Measurements from ENCODE around the gene C9orf72.

The C9orf72 gene

DNA sequence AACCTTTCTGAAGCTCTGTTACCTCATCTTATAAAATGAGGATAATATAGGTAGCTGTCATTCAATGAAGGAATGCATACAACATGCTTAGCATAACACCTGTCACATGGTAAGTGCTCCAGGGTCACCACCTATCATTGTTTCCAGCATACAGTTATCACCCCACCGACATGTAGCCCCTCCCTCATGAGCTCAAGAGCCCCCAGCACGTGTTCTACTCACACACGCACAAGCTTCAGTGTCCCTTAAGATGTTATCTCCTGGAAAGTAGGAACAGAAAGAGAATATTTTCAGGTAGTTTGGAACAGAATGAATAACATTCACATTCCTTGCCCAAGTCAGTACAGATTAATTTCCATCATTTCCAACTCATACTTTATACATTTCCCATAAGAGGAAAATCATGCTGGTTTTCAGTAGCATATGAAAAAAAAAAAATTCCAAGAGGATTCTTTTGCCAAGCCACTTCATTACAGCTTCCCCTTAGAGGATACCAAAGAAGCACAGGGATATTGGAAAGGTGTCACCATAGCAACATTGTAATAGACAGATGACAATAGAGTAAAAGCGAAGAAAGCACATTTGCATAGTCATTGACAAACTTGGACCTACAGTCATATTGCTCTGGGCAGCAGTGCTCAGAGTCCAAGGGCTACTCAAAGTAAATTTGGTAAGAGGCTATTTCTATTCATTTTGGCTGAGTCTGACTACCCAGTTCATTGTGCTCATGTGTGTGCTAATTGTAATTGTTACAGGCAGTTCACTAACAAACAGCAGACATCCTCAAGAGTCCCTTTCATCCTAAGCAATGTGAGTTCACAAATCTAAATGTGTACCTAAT is 42.1 kb downstream of the C9orf72 start:
- WGBS (ENCODE audit: insufficient coverage), result 100% methylated on average over 2 of the region's 4 CpGs
- no peak overlapping the region for H3K4me3 ChIP-seq (ENCODE audit: control insufficient read depth in 1 of 7, extremely low read depth in 1 of 7, insufficient read depth in 4 of 7, low read depth in 2 of 7, low read length in 6 of 7)
- no peak for DNase-seq
- peaks cover 0 to 10% (median 0%) of the 10 kb centered on the region in 5 experiments for H3K27me3 ChIP-seq (replicated peaks in 2 of 5; ENCODE audit: control insufficient read depth in 4 of 5, insufficient read depth in 5 of 5, low read length in 4 of 5)
- no peak overlapping the region for H3K27ac ChIP-seq (ENCODE audit: insufficient read depth in 1 of 2, low read depth in 1 of 2, low read length in 2 of 2, poor library complexity in 1 of 2, severe bottlenecking in 2 of 2)
- no peaks in the 10 kb centered on the region for H3K9me3 ChIP-seq (ENCODE audit: control extremely low read depth in 1 of 5, control insufficient read depth in 4 of 5, insufficient read depth in 2 of 5, low read depth in 1 of 5, low read length in 4 of 5)
- ChIA-PET CTCF (interaction anchor here (0.7 to 10.9 kb wide), 7 partner anchors 15 to 198 kb away, joined by 3 to 131 read pairs (median 4); no protein-coding TSS in a partner anchor), POLR2A (no interaction called here)
- H3K36me3 ChIP-seq (ENCODE audit: control insufficient read depth in 4 of 4, insufficient read depth in 4 of 4, low read length in 3 of 4), result peaks cover 0 to 7% (median 0%) of the 10 kb centered on the region in 4 experiments
- peaks cover 0 to 20% (median 15%) of the 10 kb centered on the region in 4 experiments for H3K4me1 ChIP-seq (ENCODE audit: control extremely low read depth in 1 of 4, control insufficient read depth in 4 of 4, insufficient read depth in 4 of 4, low read length in 3 of 4)

DNA sequence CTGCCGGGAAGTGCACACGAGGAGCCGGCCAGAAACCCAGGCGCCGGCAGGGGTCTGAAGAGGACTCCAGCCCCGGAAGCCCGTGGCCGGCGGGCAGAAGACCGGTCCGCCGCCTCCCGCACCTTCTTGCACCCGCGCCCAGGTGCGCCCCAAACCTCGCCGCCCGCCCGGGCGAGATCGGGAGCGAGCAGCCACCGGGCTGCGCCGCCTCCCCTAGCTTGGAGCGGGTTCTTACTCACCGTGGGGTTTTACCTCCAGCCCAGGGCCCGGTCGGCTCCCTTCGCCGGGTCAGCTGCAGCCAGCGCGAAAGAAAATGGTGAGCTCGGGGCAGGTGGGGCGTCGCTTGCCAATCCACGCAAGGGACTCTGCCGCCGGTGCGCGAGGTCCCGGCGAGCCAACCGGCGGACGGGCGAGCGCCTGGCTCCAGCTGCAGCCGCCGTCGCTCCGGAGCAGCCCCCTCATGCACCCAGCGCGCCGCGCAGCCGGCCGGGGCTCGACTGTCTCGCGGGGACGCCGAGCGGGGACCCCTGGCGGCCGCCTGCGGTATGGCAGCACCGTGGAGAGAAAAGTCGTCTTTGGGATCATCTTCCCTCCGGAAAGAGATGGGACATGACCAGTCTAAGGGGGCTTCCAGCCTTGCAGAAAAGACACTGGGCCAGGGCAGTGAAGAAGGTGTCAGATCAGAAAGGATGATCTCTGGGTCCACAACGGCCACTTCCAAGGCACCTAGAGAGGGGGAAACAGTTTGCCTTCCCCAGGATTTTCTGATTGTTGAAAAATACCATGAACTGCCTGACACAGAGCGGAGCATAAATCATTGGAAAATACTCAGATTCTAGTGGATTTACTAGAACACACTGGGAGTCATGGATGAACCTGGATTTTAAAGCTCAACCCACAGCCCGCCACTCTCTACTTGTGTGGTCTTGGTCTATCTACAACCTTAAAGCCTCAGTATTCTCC is 43.7 kb downstream of the C9orf72 start, which contains the start of gene MOB3B:
Gene MOB3B (minus strand): TSS at position 499 of the 963 bp plus-strand sequence. CDS start 74,264 bp downstream, outside the sequence.
- peaks cover 0 to 20% (median 15%) of the 10 kb centered on the region in 4 experiments for H3K4me1 ChIP-seq (ENCODE audit: control extremely low read depth in 1 of 4, control insufficient read depth in 4 of 4, insufficient read depth in 4 of 4, low read length in 3 of 4)
- 2% methylated on average over 59 of the region's 74 CpGs for WGBS (ENCODE audit: insufficient coverage)
- peak within 1 kb of the TSS in 1 of 2 experiments; percentile 45 for H3K27ac ChIP-seq (ENCODE audit: insufficient read depth in 1 of 2, low read depth in 1 of 2, low read length in 2 of 2, poor library complexity in 1 of 2, severe bottlenecking in 2 of 2)
- no peaks in the 10 kb centered on the region for H3K9me3 ChIP-seq (ENCODE audit: control extremely low read depth in 1 of 5, control insufficient read depth in 4 of 5, insufficient read depth in 2 of 5, low read depth in 1 of 5, low read length in 4 of 5)
- H3K36me3 ChIP-seq (ENCODE audit: control insufficient read depth in 4 of 4, insufficient read depth in 4 of 4, low read length in 3 of 4), result no peaks in the 10 kb centered on the region
- CTCF ChIA-PET, result interaction anchor here (0.6 to 10.9 kb wide), 21 partner anchors 13 to 497 kb away, joined by 3 to 131 read pairs (median 3); partner anchors contain the start of gene C9orf72
- H3K27me3 ChIP-seq (replicated peaks in 2 of 5; ENCODE audit: control insufficient read depth in 4 of 5, insufficient read depth in 5 of 5, low read length in 4 of 5), result peaks cover 0 to 10% (median 2%) of the 10 kb centered on the region in 5 experiments
- H3K4me3 ChIP-seq (ENCODE audit: control insufficient read depth in 1 of 7, extremely low read depth in 1 of 7, insufficient read depth in 4 of 7, low read depth in 2 of 7, low read length in 6 of 7), result peak within 1 kb of the TSS; percentile 56 to 88 (median 78)
- peak; percentile 72 to 87 (median 80) for DNase-seq
- POLR2A ChIA-PET, result interaction anchor here (0.6 kb wide), 1 partner anchor 197 kb away, joined by 3 read pairs; no protein-coding TSS in a partner anchor

DNA sequence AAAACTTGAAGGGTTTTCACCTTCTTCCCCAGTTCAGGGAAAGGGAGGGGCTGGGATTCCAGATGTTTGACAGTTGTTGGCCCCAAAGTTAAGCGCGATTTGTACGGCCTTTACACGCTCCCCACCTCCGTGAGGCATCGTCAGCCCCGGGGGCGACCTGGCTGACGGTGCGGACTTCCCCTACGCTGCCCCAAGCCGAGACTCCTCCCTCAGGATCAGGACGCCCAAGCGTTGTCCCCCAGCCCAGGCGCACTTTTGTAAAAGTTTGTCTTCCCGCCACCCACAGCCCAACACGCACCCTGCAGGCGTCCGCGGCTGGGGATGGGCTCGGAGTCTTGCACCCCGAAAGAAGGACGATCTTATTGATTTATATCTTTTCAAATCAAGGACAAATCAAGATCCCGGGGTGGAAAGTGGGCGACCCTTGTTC is 44.4 kb downstream of the C9orf72 start:
- Histone ChIP-seq H3K4me1 (ENCODE audit: control extremely low read depth in 1 of 4, control insufficient read depth in 4 of 4, insufficient read depth in 4 of 4, low read length in 3 of 4) (peaks cover 0 to 20% (median 15%) of the 10 kb centered on the region in 4 experiments), H3K4me3 (ENCODE audit: control insufficient read depth in 1 of 7, extremely low read depth in 1 of 7, insufficient read depth in 4 of 7, low read depth in 2 of 7, low read length in 6 of 7) (peak overlapping the region; percentile 56 to 88 (median 78)), H3K27ac (ENCODE audit: insufficient read depth in 1 of 2, low read depth in 1 of 2, low read length in 2 of 2, poor library complexity in 1 of 2, severe bottlenecking in 2 of 2) (peak overlapping the region in 1 of 2 experiments; percentile 45), H3K36me3 (ENCODE audit: control insufficient read depth in 4 of 4, insufficient read depth in 4 of 4, low read length in 3 of 4) (no peaks in the 10 kb centered on the region), H3K27me3 (replicated peaks in 2 of 5; ENCODE audit: control insufficient read depth in 4 of 5, insufficient read depth in 5 of 5, low read length in 4 of 5) (peaks cover 0 to 10% (median 2%) of the 10 kb centered on the region in 5 experiments), H3K9me3 (ENCODE audit: control extremely low read depth in 1 of 5, control insufficient read depth in 4 of 5, insufficient read depth in 2 of 5, low read depth in 1 of 5, low read length in 4 of 5) (no peaks in the 10 kb centered on the region)
- ChIA-PET POLR2A (no interaction called here), CTCF (interaction anchor here (0.7 to 10.9 kb wide), 13 partner anchors 8 to 496 kb away, joined by 3 to 131 read pairs (median 3); no protein-coding TSS in a partner anchor)
- WGBS (ENCODE audit: insufficient coverage), result 0% methylated on average over 25 of the region's 25 CpGs
- peak; percentile 31 to 73 (median 71) for DNase-seq

DNA sequence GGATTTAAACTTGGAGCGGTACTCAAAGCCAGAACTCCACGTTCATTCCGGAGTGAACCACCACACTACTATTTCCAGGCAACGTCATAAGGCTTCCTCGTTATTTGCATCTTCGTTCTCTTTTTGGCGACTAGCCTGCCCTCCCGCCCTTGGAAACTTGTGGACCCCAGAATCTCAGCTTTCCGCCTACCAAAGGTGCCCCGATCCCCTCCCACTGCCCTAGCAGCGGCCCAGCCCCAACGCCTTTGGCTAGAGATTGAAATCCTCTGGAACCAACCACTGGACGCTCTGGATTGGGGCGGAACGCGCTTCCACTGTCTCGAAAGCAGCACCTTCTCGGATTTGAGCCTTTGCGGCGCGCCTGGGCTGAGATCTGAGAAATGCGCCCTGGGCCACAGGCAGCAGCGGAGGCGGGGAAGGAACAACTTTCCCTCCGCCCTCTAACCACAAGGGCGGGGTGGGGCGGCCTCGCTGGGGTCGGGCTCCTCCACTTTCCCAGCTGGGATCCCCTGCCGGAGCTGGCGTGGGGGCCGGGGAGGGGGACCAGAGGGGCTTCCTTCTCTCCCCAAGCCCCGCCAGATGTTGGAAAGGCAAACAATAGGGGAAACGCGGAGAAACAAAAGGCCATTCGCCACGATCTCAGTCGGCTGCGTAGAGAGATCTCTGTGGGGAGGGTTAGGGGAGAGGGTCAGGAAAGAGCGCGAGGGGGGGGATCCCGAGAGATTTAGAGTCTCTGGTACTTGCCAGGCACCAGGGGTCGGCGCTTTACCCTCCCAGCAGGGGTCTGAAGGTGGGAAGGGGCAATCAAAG is 45.0 kb downstream of the C9orf72 start:
- ChIA-PET POLR2A (no interaction called here), CTCF (interaction anchor here (0.6 to 1.7 kb wide), 4 partner anchors 9 to 195 kb away, joined by 3 to 4 read pairs (median 3); no protein-coding TSS in a partner anchor)
- peak; percentile 46 to 79 (median 73) for DNase-seq
- no peaks in the 10 kb centered on the region for H3K36me3 ChIP-seq (ENCODE audit: control insufficient read depth in 4 of 4, insufficient read depth in 4 of 4, low read length in 3 of 4)
- peak overlapping the region in 1 of 2 experiments; percentile 45 for H3K27ac ChIP-seq (ENCODE audit: insufficient read depth in 1 of 2, low read depth in 1 of 2, low read length in 2 of 2, poor library complexity in 1 of 2, severe bottlenecking in 2 of 2)
- no peaks in the 10 kb centered on the region for H3K9me3 ChIP-seq (ENCODE audit: control extremely low read depth in 1 of 5, control insufficient read depth in 4 of 5, insufficient read depth in 2 of 5, low read depth in 1 of 5, low read length in 4 of 5)
- peak overlapping the region; percentile 56 to 88 (median 78) for H3K4me3 ChIP-seq (ENCODE audit: control insufficient read depth in 1 of 7, extremely low read depth in 1 of 7, insufficient read depth in 4 of 7, low read depth in 2 of 7, low read length in 6 of 7)
- peaks cover 0 to 20% (median 15%) of the 10 kb centered on the region in 4 experiments for H3K4me1 ChIP-seq (ENCODE audit: control extremely low read depth in 1 of 4, control insufficient read depth in 4 of 4, insufficient read depth in 4 of 4, low read length in 3 of 4)
- H3K27me3 ChIP-seq (replicated peaks in 2 of 5; ENCODE audit: control insufficient read depth in 4 of 5, insufficient read depth in 5 of 5, low read length in 4 of 5), result peaks cover 0 to 10% (median 2%) of the 10 kb centered on the region in 5 experiments
- WGBS (ENCODE audit: insufficient coverage), result 4% methylated on average over 31 of the region's 44 CpGs

DNA sequence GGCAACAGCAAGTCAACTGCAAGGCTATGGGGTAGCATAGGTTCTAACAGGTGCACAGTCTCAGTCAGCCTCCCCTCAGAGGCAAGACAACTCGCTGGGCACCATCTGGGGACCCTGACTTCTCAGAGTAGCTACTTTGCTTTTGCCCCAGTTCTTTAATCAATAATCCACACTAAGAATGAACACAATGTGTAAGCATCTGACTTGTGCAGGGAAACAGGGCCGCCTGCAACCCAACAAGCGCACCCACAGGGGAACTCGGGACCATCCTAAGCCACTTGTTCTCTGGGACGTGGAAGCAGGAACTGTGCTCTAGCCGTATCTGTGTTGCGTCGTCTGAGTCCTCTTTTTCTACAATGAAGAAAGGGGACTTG is 45.6 kb downstream of the C9orf72 start:
- WGBS (ENCODE audit: insufficient coverage), result 52% methylated on average over 7 of the region's 8 CpGs
- Histone ChIP-seq H3K36me3 (ENCODE audit: control insufficient read depth in 4 of 4, insufficient read depth in 4 of 4, low read length in 3 of 4) (no peaks in the 10 kb centered on the region), H3K9me3 (ENCODE audit: control extremely low read depth in 1 of 5, control insufficient read depth in 4 of 5, insufficient read depth in 2 of 5, low read depth in 1 of 5, low read length in 4 of 5) (no peaks in the 10 kb centered on the region), H3K27me3 (replicated peaks in 2 of 5; ENCODE audit: control insufficient read depth in 4 of 5, insufficient read depth in 5 of 5, low read length in 4 of 5) (peaks cover 0 to 10% (median 2%) of the 10 kb centered on the region in 5 experiments), H3K4me3 (ENCODE audit: control insufficient read depth in 1 of 7, extremely low read depth in 1 of 7, insufficient read depth in 4 of 7, low read depth in 2 of 7, low read length in 6 of 7) (peak overlapping the region in 6 of 7 experiments; percentile 64 to 88 (median 79)), H3K4me1 (ENCODE audit: control extremely low read depth in 1 of 4, control insufficient read depth in 4 of 4, insufficient read depth in 4 of 4, low read length in 3 of 4) (peaks cover 0 to 20% (median 15%) of the 10 kb centered on the region in 4 experiments), H3K27ac (ENCODE audit: insufficient read depth in 1 of 2, low read depth in 1 of 2, low read length in 2 of 2, poor library complexity in 1 of 2, severe bottlenecking in 2 of 2) (peak overlapping the region in 1 of 2 experiments; percentile 45)
- DNase-seq, result no peak
- ChIA-PET CTCF (interaction anchor here (0.6 to 2.7 kb wide), 4 partner anchors 12 to 195 kb away, joined by 3 to 9 read pairs (median 4); no protein-coding TSS in a partner anchor), POLR2A (no interaction called here)

DNA sequence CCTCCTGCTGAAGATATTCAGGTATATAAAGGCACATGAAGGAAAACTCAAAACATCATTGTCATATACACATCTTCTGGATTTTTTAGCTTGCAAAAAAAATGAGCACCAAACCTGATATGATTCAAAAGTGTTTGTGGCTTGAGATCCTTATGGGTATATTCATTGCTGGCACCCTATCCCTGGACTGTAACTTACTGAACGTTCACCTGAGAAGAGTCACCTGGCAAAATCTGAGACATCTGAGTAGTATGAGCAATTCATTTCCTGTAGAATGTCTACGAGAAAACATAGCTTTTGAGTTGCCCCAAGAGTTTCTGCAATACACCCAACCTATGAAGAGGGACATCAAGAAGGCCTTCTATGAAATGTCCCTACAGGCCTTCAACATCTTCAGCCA is 49.0 kb downstream of the C9orf72 start, which contains the start of gene IFNK:
Gene IFNK (plus strand): TSS at position 55 of the 400 bp plus-strand sequence. CDS start 47 bp downstream, at position 102.
- CTCF ChIA-PET, result interaction anchor here (0.8 to 1.1 kb wide), 2 partner anchors 46 to 51 kb away, joined by 3 read pairs; no protein-coding TSS in a partner anchor
- H3K9me3 ChIP-seq (ENCODE audit: control extremely low read depth in 1 of 5, control insufficient read depth in 4 of 5, insufficient read depth in 2 of 5, low read depth in 1 of 5, low read length in 4 of 5), result no peaks in the 10 kb centered on the region
- H3K27ac ChIP-seq (ENCODE audit: insufficient read depth in 1 of 2, low read depth in 1 of 2, low read length in 2 of 2, poor library complexity in 1 of 2, severe bottlenecking in 2 of 2), result no peak within 1 kb of the TSS
- H3K27me3 ChIP-seq (replicated peaks in 2 of 5; ENCODE audit: control insufficient read depth in 4 of 5, insufficient read depth in 5 of 5, low read length in 4 of 5), result peaks cover 0 to 10% (median 2%) of the 10 kb centered on the region in 5 experiments
- no peak for DNase-seq
- POLR2A ChIA-PET, result no interaction called here
- no CpG with 5 or more reads among the region's 2 CpGs for WGBS (ENCODE audit: insufficient coverage)
- no peaks in the 10 kb centered on the region for H3K36me3 ChIP-seq (ENCODE audit: control insufficient read depth in 4 of 4, insufficient read depth in 4 of 4, low read length in 3 of 4)
- peaks cover 0 to 14% (median 12%) of the 10 kb centered on the region in 4 experiments for H3K4me1 ChIP-seq (ENCODE audit: control extremely low read depth in 1 of 4, control insufficient read depth in 4 of 4, insufficient read depth in 4 of 4, low read length in 3 of 4)
- H3K4me3 ChIP-seq (ENCODE audit: control insufficient read depth in 1 of 7, extremely low read depth in 1 of 7, insufficient read depth in 4 of 7, low read depth in 2 of 7, low read length in 6 of 7), result no peak within 1 kb of the TSS
